Astrocyte of the spinal cord (primary cell): ENCODE results near the gene PCDHGB3.
A peak's percentile ranks its signal among the peaks of the same experiment; 100 is the strongest.
"Not testable (repeated sequence)": the region's sequence is repeated elsewhere in the genome, so short reads cannot be mapped to it uniquely, and the experiment has no call there.

Experiments used
- DNase-seq: peaks from one replicate; pipeline ENCODE4 v3.0.0; 2011; ENCODE audit warnings: low read depth, low spot score
- H3K4me3 ChIP-seq: 2 replicates; pipeline ENCODE4 v1.5.1; 2011; ENCODE audit warnings: low read depth, mild to moderate bottlenecking, low read length, moderate library complexity
- in situ Hi-C: cut with HindIII; loops from 2 replicates; pipeline ENCODE4 v1.10.0; 2017; ENCODE audit warnings: low sequenced_read_pairs
- TF ChIP-seq, protein P1 (sequence below): IDR thresholded peaks from 2 replicates; pipeline ENCODE4 v1.5.1; 2012; ENCODE audit warnings: low read depth, mild to moderate bottlenecking, low read length, inconsistent platforms

Gene PCDHGB3

DNA sequence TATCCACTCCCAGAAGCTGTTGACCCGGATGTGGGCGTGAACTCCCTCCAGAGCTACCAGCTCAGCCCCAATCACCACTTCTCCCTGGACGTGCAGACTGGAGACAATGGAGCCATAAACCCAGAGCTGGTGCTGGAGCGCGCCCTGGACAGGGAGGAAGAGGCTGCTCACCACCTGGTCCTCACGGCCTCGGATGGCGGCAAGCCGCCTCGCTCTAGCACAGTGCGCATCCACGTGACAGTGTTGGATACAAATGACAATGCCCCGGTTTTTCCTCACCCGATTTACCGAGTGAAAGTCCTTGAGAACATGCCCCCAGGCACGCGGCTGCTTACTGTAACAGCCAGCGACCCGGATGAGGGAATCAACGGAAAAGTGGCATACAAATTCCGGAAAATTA, 23.2 kb downstream of the PCDHGB3 start:
- no peak overlapping the region for H3K4me3 ChIP-seq
- TF ChIP-seq, protein P1, sequence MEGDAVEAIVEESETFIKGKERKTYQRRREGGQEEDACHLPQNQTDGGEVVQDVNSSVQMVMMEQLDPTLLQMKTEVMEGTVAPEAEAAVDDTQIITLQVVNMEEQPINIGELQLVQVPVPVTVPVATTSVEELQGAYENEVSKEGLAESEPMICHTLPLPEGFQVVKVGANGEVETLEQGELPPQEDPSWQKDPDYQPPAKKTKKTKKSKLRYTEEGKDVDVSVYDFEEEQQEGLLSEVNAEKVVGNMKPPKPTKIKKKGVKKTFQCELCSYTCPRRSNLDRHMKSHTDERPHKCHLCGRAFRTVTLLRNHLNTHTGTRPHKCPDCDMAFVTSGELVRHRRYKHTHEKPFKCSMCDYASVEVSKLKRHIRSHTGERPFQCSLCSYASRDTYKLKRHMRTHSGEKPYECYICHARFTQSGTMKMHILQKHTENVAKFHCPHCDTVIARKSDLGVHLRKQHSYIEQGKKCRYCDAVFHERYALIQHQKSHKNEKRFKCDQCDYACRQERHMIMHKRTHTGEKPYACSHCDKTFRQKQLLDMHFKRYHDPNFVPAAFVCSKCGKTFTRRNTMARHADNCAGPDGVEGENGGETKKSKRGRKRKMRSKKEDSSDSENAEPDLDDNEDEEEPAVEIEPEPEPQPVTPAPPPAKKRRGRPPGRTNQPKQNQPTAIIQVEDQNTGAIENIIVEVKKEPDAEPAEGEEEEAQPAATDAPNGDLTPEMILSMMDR = no peak
- no peak for DNase-seq
- in situ Hi-C loops = no loop called here

DNA sequence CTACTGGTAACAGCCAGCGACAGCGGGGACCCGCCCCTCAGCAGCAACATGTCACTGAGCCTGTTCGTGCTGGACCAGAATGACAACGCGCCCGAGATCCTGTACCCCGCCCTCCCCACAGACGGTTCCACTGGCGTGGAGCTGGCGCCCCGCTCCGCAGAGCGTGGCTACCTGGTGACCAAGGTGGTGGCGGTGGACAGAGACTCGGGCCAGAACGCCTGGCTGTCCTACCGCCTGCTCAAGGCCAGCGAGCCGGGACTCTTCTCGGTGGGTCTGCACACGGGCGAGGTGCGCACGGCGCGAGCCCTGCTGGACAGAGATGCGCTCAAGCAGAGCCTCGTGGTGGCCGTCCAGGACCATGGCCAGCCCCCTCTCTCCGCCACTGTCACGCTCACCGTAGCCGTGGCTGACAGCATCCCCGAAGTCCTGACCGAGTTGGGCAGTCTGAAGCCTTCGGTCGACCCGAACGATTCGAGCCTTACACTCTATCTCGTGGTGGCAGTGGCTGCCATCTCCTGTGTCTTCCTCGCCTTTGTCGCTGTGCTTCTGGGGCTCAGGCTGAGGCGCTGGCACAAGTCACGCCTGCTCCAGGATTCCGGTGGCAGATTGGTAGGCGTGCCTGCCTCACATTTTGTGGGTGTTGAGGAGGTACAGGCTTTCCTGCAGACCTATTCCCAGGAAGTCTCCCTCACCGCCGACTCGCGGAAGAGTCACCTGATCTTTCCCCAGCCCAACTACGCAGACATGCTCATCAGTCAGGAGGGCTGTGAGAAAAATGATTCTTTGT, 24.6 kb downstream of the PCDHGB3 start:
- in situ Hi-C loops, DNase-seq, H3K4me3 ChIP-seq: not testable (repeated sequence)

DNA sequence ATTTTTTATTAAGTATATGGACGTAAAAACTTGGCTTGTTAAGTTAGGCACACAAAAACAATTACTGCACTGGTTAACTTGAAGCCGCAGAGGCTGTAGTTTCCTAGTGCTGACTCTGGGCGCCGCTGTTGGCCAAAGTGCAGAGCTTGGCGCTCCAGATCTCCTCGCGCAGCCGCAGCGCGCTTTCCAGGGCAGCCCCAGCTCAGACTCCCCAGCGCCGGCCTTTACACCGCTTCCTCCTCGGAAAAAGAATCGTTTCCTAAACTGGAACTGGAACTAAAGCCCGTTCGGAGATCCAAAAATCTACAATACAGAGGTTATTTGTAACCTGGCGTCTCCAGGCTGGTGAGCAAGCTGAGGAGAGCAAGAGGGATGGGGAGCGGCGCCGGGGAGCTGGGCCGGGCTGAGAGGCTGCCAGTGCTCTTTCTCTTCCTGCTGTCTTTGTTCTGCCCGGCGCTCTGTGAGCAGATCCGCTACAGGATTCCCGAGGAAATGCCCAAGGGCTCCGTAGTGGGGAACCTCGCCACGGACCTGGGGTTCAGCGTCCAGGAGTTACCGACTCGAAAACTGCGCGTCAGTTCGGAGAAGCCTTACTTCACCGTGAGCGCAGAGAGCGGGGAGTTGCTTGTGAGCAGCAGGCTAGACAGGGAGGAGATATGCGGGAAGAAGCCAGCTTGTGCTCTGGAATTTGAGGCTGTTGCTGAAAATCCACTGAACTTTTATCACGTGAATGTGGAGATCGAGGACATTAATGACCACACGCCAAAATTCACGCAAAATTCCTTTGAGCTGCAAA, 27.9 kb downstream of the PCDHGB3 start, which contains the start of gene PCDHGB5:
Gene PCDHGB5 (plus strand): TSS at position 192 of the 796 bp plus-strand sequence. CDS start 181 bp downstream, at position 373.
- H3K4me3 ChIP-seq = peak within 1 kb of the TSS; percentile 38
- in situ Hi-C loops = not testable (repeated sequence)
- DNase-seq = peak; percentile 72
- TF ChIP-seq, protein P1 = peak; percentile 65

DNA sequence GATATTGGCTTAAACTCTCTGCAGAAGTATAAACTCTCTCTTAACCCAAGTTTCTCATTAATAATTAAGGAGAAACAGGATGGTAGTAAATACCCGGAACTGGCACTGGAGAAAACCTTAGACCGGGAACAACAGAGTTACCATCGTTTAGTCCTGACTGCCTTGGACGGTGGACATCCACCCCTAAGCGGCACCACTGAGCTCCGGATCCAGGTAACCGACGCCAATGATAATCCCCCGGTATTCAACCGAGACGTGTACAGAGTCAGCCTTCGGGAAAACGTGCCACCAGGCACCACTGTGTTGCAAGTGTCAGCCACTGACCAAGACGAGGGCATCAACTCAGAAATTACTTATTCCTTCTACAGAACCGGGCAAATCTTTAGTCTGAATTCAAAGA, 28.6 kb downstream of the PCDHGB3 start:
- in situ Hi-C loops = no loop called here
- no peak for DNase-seq
- H3K4me3 ChIP-seq = no peak overlapping the region
- TF ChIP-seq, protein P1 = no peak

DNA sequence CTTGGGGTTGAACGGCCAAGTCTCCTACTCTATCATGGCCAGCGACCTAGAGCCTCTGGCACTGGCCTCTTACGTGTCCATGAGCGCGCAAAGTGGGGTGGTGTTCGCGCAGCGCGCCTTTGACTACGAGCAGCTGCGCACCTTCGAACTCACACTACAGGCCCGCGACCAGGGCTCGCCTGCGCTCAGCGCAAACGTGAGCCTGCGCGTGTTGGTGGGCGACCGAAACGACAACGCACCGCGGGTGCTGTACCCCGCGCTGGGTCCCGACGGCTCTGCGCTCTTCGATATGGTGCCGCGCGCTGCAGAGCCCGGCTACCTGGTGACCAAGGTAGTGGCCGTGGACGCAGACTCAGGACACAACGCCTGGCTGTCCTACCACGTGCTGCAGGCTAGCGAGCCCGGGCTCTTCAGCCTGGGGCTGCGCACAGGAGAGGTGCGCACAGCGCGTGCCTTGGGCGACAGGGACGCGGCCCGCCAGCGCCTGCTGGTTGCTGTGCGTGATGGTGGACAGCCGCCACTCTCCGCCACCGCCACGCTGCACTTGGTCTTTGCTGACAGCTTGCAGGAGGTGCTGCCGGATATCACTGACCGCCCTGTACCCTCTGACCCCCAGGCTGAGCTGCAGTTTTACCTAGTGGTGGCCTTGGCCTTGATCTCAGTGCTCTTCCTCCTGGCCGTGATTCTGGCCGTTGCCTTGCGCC, 29.7 kb downstream of the PCDHGB3 start:
- TF ChIP-seq, protein P1 = no peak
- in situ Hi-C loops = no loop called here
- DNase-seq = no peak
- no peak overlapping the region for H3K4me3 ChIP-seq

DNA sequence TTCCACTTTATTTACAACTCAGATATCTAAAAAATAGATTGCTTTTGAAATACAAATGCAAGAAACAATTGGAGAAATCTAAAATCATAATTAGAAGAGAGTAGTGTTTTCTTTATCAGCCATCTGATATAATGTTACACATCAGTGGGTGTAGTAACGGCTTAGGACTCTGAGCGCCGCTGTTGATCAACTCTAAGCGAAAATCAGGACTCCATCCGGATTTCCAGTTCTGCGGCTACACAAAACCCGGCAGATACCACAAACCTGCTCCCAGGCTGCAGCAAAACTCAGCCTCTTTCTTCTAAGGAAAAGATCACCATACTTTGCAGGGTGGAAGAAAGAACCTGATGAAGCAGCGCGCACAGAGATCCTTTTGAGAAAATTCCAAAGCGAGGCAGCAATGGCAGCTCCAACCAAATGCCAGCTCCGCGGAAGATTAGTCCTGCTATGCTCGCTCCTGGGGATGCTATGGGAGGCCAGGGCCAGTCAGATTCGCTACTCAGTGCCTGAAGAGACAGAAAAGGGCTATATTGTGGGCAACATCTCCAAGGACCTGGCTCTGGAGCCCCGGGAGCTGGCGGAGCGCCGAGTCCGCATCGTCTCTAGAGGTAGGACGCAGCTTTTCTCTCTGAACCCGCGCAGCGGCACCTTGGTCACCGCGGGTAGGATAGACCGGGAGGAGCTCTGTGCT, 32.7 kb downstream of the PCDHGB3 start, which contains the start of gene PCDHGA9:
Gene PCDHGA9 (plus strand): TSS at position 226 of the 691 bp plus-strand sequence. CDS start 175 bp downstream, at position 401.
- H3K4me3 ChIP-seq = peak within 1 kb of the TSS; percentile 29
- TF ChIP-seq, protein P1 = peak; percentile 39
- peak; percentile 42 for DNase-seq
- in situ Hi-C loops = no loop called here
